Globus pallidus (tissue), 1 donor: Measurements from ENCODE around the gene ANKS1A.
A peak's percentile ranks its signal among the peaks of the same experiment; 100 is the strongest.
"Not testable (repeated sequence)": the region's sequence is repeated elsewhere in the genome, so short reads cannot be mapped to it uniquely, and the experiment has no call there.

Experiments
- DNase-seq: peaks from one replicate; pipeline ENCODE4 v3.0.0-alpha.2; 2015; ENCODE audit warnings: low spot score

ANKS1A gene

DNA sequence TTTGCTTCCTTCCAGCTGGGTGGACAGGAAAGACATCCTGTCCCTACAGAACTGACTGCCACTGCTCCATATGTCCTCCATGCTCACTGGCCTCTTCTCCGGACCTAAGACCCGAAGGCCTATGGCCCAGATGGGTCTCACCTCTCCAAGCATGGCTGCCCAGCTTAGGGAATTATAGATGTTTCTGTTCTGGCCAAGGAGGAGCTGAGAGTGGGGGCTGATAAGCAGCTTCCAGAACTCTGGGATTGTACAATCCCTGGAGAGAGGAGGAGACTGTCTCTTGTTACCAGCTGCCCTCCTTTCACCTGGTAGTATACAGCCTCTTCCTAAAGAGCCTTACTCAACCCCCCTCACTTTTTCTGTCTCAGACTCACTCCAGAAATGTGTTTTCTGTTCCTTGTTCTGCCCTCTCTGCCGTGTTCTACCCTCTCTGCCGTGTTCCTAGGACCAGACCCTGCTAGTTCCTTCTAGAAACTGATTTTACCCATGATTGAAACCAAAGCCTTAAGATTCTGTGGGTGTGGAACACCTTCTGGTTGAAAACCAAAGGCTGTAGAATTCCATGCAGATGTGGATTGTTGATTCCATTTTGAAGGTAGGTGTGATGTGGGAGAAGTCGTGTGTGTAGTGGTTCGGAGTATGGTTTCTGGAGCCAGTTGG lies 28.7 kb downstream of the ANKS1A start:
- DNase-seq = peak; percentile 26

DNA sequence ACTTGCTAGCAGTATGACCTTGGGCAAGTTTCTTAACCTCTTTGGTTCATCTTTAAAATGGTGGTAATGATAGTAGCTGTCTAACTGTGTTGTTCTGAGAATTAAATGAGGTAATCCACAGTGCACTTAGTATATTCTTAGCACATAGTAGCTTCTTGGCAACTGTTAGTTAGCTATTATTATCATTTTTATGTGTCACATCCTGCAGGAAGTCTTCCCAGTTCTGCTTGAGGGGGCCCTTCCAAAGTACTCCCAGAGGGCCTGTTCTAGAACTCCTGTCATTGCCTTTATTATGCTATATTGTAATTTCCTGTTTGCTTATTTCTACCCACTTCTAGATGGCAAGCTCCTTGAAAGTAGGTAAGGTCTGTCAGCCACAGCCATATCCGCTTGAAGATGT lies 30.6 kb downstream of the ANKS1A start:
- DNase-seq = no peak

DNA sequence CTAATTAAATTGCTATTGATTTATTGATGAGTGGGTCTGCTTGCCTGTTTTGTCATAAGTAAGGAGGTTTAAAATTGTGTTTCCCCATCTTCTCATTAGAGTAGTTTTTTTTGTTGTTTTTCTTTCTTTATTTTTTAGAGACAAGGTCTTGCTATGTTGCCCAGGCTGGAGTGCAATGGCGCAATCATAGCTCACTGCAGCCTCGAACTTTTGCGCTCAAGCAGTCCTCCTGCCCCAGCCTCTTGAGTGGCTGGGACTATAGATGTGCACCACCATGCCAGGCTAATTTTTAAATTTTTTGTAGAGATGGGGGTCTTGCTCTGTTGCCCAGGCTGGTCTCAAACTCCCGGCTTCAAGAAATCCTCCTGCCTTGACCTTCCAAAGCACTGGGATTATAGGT lies 31.0 kb downstream of the ANKS1A start:
- no peak for DNase-seq

DNA sequence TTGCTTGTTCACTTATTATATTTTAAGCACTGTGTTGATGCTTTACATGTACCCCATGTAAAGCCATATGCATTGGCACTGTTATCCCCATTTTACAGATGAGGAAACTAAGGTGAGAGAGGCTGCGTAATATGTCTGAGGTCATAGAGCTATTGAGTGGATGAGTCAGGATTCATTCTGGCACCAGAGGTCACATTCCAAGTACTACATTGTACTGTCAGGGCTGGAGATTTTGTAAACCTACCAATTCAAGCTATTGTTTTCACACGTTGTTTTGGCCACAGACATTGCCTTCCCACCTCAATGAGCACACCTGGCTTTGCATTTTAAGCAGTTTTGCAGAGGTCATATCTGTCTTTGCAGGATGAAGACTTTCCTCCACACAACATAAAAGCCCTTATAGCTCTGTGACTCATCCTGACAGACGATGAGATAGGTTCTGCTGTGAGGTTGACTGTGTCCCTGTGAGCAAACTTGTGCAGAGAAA lies 33.2 kb downstream of the ANKS1A start:
- DNase-seq = no peak

- no peak for DNase-seq
Observed at GRCh38 chr6:34924831-34925625, 36.0 kb downstream of the ANKS1A start.

DNA sequence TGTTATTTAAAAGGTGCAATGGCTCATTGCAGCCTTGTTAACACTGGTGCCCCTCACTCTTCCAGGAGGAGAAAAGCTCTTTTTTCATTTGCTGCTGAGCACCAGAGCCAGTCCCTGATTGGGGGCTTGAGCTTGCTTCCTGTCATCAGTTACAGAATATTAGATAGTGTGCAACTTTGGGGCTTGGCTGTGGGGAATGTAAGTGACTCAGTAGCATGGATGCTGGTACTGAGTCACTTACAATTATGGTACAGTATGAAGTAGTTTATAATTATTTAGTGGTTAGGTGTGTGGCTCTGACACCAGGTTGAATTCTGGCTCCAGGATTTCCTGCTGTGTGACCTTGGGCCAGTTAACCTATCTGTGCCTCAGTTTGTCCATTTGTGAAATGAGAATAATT lies 37.6 kb downstream of the ANKS1A start:
- DNase-seq = no peak

DNA sequence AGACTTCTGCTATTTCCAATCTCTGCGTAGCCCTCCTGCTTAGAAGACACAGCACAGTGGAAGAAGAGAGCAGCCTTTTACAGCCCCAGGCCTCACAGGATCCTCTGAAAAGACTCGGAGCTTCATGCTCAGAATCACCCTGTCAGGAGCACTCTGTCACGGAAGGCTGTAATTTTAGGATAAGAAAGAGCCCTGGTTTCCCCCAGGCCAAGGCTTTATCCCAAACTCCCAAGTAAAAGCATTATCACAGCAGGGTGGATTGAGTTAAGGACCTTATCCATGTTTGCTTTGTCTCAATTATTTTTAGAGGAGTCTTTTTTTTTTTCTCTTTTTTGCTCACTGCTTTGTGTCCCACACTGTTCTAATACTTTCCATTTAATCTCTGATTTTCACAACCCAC lies 39.2 kb downstream of the ANKS1A start:
- DNase-seq = no peak

DNA sequence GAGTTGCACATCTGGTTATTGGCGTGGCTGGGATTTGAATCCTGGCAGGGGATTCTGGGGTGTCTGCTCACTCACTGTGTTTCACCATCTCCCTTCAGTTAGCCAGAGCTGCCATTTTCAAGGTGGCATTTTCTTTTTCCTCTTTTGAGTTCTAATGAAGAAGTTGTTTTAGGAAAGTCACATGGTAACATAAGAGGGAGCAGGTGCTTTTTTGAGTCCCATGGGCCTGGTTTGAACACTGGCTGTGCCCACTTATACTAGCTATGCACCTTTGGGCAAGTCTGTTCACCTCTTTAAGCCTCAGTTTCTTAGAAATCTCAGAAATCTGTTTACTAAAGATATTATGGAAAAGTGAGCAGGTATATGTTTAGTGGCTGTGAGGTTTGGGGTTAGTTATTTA lies 39.6 kb downstream of the ANKS1A start:
- DNase-seq = no peak

DNA sequence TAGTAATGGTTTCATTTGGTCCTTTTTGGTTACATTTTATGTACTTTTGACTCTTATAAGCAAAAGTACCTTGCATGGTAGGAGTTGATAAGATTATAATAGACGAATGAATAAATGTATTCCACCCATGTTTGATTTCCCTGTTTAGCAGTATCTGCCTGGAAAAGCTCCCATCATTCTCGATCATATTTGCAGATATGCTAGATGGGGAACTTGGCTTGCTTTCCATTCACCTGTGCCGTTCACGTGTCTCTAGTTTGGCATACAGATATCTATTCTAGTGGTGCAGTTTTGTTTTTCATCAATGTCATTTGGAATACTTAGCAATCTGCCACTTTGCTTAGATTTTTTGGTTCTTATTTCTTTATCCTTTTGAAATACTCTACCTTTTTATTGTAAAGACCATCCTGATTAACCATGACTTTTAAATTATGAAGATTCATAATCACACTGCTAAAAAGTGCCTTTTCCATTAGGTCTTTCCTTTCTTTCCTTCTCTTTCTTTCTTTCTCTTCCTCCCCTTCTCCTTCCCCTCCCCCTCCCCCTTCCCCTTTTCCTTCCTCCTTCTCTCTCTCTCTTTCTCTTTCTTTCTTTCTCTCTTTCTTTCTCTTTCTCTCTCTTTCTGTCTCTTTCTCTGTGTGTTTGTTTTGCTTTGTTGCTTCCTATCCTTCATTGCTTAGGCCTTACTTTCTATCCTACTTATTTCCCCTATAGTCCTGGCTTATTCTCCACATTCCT lies 40.4 kb downstream of the ANKS1A start:
- no peak for DNase-seq

- no peak for DNase-seq
Observed at GRCh38 chr6:34930221-34930620, 41.2 kb downstream of the ANKS1A start.

DNA sequence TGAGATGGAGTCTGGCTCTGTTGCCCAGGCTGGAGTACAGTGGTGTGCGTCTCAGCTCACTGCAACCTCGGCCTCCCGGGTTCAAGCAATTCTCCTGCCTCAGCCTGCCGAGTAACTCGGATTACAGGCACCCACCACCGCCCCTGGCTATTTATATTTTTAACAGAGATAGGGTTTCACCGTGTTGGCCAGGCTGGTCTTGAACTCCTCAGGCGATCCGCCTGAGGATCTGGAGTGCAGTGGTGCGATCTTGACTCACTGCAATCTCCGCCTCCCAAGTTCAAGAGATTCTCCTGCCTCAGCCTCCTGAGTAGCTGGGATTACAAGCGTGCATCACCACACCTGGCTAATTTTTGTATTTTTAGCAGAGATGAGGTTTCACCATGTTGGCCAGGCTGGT lies 43.1 kb downstream of the ANKS1A start:
- not testable (repeated sequence) for DNase-seq

- no peak for DNase-seq
Observed at GRCh38 chr6:34934516-34934915, 45.5 kb downstream of the ANKS1A start.

DNA sequence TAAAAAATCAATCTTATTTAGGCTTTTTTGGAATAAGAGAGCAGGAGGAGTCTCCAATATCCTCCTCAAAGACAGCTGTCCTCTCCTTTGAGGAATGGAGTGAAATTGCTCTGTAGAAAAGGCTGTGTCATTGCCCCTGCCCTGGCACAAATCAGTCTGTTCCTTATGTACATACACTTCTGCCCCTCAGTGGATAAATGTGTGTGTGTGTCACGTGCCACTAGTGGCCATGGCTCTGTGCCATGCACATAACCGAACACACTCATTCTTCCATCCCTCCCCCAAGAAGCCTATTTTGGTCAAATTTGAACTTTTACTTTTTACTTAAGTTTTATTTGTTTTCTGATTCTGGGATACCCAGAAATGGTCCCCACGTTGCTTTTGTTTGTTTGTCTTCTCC lies 49.2 kb downstream of the ANKS1A start:
- no peak for DNase-seq

DNA sequence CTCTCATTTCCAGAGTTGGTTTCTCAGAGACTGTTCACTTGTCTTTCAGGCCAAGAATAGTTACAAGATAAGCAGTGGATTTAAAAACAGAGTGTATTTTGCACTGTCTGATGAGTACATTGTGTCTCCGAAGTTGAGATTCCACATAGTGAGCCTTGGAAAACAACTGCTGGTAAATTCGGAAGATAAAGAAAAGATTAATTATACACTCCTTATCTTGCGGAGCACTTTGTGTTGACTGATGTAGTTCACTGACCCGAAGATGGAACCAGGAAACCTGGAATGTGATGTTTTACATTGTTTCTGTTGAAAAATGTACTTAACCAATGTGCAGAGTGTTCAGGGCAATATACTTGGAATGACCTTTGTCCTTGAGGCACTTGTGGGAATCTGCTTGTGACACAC lies 51.0 kb downstream of the ANKS1A start:
- no peak for DNase-seq

DNA sequence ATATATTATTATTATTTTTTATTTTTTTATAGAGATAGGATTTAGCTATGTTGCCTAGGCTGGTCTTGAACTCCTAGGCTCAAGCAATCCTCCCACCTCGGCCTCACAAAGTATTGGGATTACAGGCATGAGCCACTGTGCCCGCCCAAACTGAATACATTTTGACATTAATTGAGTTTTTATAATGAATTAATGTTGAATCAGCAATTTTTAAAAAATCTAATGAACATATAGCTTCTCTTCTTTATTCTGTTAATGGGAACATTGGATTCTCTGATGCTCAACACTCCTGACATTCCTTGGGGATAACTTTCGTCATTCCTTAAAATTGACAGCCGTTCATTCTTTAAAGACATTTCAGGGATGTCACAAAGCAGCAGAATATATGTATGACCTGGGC lies 52.4 kb downstream of the ANKS1A start:
- DNase-seq = no peak

- no peak for DNase-seq
Observed at GRCh38 chr6:34945317-34945716, 56.3 kb downstream of the ANKS1A start.

DNA sequence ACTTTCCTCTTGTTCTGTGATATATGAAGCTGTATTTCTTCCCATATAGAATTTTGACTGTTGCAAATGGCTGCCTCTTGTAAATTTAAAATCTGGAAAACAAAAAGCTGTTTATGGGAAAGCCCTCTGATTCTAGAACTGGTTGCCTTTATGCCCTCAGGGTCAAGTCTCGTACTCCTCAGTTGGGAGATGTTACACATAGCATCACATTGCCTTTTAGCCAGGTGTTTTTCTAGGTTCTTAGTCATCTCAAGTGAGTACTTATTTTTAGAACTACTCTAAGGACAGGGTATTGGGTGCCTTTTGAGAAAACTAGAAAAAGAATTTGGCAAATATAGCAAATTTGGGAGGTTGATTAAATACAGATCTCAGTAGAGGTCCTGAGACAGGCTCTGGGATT lies 58.5 kb downstream of the ANKS1A start:
- no peak for DNase-seq

DNA sequence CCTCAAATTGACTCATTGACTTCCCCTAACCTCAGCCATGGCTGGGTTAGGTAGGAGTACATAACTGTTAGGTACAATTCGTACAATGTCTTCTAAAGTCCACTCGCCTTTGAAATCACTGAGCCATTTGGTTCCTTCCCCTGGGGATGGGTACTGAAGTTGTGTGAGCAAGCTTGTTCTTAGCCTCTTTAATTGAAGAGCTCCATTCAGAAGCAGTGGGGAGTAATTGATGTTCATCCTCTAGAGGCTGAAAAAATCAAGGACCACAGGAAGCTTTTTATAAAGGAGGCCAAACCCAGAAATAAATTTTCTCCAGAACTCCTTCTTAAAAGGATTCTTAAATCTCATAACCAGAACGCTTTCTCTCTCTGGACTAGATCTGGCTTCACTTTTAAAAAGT lies 60.6 kb downstream of the ANKS1A start:
- DNase-seq = no peak

DNA sequence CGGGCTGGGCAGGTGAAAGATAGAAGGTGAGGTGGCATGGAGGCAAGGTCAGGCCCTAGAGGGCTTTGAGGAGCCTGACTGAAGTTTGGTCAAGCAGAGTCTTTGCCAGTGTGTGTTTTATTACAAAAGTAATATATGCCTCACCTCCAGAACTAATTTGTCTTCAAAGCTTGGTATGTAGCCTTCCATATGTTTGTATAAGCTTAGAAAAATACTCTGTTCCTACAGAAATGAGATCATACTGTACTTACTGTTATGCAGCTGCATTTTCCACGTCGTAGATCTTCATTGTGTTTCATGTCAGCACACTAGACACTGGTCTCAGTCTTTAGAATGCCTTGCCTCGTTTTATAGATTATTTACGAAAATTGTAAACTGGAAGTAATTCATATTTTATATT lies 61.8 kb downstream of the ANKS1A start:
- DNase-seq = no peak

- no peak for DNase-seq
Observed at GRCh38 chr6:34951731-34952130, 62.7 kb downstream of the ANKS1A start.

DNA sequence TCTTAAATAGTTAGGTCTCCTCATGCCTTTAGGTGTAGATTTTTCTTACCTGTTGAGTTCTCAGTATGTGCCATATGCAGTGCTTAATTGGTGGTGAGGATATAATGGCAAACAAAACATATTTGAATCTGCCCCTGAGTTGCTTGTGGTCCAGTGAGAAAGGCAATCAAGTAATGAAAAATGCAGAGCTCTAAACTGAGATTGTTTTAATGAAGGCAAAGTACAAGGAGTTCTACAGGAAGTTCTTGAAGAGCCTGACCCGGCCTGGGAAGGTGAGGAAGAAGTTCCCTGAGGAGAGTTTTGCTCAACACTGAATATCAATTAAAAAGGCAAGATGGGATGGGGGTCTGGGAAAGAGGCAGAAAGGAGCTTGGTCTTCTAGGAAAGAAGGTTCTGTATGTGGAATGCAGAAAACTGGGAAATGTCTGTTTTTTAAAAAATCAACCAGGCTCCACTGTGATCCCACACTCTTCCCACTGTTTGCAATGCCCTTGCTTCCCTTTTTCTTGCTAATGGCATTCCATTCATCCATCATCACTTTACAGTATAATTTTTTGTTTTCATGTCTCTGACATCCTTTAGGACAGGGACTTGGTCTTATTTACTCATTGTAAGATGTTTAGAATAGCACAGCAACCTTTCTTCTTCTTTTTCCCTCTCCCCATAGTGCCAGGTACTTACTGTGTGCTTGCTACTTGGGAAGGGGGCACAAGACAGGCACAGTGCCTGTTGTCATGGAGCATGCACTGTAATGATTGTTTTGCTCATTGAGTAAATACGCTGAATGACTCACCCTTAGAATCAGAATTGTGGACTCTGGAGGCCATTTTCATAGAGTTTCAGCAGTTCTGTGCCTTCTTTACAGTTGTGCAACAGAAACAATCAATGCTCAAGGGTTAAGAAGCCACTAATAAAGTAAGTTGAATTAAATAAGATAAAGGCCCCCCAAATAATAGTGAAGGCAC lies 64.3 kb downstream of the ANKS1A start:
- no peak for DNase-seq

DNA sequence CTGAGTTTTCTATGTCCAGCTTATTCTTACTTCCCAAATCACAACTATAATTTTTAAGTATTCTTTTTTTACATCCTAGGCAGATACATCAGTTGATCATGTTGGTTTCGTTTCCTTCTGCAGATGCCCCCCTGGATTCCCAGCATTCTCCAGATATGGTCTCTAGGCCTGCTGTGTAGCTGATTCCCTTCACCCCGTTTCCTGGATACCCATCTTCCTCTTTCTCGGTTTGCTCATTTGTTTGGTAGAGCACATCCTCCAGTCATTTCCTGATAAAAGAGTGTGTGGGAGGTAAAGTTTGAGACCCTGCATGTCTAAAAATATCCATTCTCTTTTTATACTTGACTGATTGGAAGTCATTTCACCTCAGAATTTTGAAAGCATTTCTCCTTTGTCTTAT lies 66.4 kb downstream of the ANKS1A start:
- peak; percentile 31 for DNase-seq
